HG02870 (cell line): Measurements from ENCODE around the gene TNPO3.
"Not testable (repeated sequence)": the region's sequence is repeated elsewhere in the genome, so short reads cannot be mapped to it uniquely, and the experiment has no call there.

Source experiments
- ATAC-seq: cut with Tn5 transposase; IDR thresholded peaks from one replicate; pipeline ENCODE4 v1.9.1; 2021; ENCODE audit warnings: mild to moderate bottlenecking, moderate library complexity; ENCODE audit not compliant: unreplicated experiment

The TNPO3 gene

DNA sequence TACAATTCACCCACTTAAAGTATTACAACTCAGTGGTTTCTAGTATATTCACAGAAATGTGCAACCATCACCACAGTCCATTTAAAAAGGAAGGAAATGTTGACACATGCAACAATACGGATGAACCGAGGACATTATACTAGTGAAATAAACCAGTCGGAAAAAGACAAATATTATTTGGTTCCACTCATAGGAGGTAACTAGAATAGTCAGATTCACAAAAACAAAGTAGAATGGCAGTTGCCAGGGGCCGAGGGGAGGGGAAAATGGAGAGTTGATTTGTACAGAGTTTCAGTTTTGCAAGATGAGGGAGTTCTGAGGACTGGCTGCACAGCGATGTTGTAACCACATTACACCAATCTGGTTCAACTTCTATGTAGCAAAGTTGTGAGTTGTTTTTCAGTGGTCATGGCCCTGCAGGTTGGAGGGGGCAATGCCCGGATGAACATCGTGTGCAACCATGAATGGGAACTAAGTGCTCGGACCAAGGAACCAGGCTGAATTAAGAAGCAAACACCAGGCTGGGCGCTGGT is 17.6 kb upstream of the TNPO3 start:
- peak; percentile 75 for ATAC-seq

DNA sequence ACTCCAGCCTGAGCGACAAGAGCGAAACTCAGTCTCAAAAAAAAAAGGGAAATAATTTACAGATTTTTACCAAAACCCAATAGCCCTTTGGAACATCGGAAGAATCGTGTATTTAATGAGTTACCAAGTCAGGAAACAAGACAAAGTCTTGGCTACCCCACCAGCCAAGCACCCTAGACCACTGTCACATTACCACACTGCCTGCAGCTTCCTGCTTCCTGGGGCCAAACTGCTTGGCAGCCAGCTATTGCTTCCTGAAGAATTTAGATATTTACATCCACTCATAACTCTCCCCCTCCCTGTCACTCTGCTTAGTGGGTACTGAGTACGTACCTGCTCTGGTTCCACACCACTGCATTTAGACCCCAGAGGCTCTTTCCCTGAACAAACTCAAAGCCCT is 14.1 kb upstream of the TNPO3 start:
- ATAC-seq, result no peak

DNA sequence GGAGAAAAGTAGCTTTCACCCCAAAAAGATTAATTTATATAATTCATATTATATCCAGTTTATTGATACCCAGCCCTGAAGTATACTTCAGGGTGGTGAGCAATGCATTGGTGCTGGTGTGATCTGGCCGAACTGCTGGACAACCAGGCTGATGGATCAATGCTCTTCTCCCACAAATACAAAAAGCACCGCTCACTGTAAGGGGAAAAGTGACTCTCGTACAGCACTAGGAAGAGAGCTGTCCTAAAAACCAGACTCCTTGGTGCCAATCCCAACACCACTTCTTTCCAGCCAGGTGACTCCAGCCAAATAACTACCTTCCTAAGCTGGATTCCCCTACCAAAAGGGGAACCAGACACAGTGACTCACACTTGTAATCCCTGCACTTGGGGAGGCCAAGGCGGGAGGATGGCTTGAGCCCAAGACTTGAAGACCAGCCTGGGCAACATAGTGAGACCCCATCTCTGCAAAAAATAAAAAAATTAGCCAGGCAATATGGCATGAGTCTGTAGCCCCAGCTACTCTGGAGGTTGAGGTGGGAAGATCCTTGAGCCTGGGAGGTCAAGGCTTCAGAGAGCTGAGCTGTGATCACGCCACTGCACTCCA is 13.1 kb upstream of the TNPO3 start:
- no peak for ATAC-seq

DNA sequence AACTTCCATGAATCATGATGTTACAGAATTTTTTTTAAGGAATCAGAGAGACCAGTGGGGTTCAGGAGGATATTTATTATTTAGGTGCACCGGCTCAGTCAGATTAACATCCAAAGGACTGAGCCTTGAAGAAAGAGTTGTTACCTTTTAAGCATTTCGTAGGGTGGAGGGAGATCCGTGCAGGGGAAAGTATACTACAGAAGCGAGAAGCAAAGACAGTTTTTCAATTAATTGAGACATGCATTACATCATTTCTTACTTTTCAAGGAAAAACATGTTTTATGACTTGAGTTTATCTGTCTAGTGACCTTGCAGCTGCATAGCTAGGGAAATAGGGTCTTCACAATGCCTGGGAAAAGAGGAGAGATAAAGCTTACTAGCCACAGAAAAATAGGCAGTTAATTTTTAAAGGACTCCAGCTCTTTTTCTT is 12.2 kb upstream of the TNPO3 start:
- not testable (repeated sequence) for ATAC-seq

DNA sequence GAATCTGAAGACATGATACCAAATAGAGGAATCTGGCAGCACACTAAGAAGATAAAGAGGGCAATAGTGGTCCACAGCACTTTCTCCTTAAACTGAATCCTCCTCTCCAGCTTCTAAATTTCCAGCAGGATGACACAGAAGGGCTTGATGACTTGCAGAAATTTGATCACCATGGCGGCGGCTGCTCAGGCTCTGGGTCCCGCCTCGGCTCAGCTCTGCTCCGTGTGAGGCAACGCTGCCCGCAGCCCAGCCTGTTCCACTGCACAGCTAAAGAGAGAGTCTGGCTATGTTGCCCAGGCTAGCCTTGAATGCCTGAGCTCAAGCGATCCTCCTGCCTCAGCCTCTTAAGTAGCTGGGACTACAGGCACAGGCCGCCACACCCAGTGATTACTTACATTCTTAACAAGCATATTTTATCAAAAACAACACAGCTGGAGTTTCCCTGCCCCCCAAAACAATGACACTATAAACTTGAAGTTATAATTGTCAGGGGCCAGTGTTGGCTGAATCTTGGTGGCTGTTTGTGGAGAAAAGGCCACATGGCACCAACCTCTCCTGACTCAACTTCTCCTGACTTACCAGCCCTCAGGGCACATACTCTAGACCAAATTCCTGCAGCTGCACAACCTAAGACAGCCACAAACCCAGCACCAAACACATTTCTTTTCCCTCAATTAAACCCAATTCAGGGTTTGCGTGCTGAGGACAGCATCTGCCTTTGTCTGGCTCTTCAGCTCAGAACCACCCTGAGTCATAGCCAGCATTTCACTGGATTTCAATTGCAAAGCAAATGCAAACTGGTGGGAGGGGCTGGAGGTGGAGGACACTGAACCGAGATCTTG is 11.6 kb upstream of the TNPO3 start:
- ATAC-seq, result no peak

DNA sequence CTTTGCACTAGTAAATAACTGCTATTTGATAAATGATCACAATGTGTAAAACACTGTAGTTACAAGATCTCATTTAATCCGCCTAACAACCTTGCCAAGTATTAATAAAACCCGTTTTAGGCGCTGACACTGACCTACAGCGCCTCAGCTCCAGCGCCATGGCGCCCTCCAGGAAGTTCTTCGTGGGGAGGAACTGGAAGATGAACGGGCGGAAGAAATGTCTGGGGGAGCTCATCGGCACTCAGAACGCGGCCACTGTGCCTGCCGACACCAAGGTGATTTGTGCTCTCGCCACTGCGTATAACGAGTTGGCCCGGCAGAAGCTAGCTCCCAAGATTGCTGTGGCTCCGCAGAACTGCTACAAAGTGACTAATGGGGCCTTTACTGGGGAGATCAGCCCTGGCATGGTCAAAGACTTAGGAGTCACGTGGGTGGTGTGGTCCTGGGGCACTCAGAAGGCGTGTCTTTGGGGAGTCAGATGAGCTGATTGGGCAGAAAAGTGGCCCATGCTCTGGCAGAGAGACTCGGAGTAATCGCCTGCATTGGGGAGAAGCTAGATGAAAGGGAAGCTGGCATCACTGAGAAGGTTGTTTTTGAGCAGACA is 1.1 kb upstream of the TNPO3 start:
- no peak for ATAC-seq

DNA sequence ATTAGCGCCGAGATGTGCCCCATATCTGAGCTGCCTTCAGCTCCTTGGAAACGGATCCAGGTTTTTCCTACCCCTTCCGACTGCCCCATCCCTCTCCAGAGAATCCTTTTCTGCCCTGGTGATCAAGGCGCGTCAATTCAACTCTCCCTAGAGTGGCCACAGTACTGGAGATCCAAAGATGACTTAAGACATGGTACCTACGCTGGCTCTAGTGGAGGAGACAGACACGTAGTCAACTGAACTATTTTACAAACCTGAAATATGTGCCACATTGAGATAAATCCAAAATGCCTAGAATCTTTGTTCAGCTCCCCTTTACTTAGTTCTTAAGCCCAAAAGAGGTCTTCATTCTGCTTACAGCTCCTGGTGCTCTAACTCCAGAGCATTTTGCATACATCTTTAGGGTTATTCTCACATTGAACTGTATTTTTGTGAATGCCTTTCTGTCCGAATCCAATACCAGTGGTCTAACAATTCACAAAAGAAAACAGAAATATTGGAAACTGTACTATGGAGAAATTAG is 444 bp upstream of the TNPO3 start:
- ATAC-seq, result peak; percentile 20

DNA sequence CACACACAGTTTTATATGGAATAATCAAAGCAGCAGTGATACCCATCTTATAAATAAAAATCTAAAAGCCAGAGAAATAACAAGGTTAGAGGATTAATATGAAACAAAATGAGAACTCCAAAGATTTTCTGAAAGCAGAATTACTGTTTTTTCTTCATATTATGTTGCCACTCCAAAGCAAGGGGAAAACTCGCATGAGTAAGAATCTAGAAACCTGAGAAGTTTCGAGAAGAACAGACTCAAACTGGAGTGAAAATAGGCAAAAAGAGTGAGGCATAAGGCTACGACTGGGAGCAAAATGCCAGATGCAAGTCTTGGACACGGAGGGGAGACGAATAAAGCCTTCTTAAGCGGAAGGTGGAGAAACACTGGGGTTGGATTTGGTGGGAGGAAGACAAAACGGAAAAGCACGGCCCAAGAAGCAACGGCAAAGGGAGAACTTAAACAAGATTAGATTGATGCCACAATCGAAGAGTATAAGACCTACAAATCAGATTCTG is 923 bp downstream of the TNPO3 start:
- ATAC-seq, result no peak

DNA sequence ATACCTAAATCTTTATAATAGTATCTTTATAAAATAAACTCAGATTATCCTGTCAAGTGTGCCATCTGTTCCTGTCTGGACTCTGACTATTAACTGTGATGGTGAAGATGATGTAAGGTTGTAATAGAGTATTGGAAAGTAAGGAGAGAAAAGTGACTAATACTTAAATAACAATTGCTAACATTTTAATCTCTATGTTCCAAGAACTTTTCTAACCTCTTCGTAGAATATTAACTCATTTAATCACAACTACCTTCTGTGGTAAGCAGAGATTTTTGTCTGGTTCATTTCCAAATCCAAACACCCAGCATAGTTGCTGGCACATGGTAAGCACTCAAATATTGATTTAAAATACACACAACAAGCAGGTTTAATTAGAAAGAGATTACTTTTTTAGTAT is 2.5 kb downstream of the TNPO3 start:
- ATAC-seq, result no peak

DNA sequence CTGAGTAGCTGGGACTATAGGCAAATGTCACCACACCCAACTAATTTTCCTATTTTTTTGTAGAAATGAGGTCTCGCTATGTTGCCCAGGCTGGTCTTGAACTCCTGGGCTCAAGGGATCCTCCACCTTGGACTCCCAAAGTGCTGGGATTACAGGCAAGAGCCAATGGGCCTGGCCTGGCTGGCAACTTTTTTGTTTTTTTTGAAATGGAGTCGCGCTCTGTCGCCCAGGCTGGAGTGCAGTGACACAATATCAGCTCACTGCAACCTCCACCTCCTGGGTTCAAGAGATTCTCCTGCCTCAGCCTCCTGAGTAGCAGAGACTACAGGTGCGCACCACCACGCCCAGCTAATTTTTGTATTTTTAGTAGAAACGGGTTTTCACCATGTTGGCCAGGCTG is 3.5 kb downstream of the TNPO3 start:
- ATAC-seq, result not testable (repeated sequence)

DNA sequence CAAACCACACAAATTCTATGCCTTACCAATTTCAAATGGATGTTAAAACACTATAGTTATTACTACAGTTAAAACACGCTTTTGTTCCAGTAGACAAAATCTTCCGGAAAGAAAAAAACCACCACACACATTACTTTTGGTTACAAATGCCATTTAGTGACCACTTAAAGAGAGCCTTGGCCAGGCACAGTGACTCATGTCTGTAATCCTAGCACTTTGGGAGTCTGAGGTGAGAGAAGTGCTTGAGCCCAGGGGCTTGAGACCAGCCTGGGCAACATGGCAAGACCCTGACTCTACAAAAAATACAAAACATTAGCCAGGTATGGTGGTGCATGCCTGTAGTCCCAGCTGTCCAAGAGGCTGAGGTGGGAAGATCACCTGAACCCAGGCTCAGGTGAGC is 7.2 kb downstream of the TNPO3 start:
- no peak for ATAC-seq

DNA sequence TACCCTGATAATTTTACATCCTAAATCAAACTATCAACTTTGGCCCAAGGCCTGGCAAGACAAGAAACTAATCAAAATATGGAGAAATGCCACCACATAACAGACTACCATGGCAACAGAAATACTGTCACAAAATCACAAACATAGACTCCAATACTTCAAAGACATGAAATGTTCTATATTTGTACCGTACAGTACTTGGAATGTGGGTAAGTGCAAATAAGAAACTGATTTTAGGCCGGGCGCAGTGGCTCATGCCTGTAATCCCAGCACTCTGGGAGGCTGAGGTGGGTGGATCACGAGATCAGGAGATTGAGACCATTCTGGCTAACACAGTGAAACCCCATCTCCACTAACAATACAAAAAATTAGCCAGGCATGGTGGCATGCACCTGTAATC is 9.2 kb downstream of the TNPO3 start:
- ATAC-seq, result no peak

DNA sequence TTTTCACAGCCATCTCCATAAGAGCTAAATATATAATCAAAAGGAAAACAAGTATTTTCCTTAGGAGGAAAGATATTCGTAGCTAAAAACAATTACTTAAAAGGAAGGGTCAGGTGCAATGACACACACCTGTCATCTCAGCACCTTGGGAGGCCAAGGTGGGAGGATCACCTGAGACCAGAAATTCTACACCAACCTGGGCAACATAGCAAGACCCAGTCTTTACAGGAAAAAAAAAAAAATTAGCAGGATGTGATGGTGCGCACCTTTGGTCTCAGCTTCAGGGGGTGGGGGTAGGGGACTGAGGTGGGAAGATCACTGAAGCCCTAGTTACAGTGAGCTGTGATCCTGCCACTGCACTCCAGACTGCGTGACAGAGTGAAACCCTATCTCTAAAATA is 11.9 kb downstream of the TNPO3 start:
- ATAC-seq, result no peak

DNA sequence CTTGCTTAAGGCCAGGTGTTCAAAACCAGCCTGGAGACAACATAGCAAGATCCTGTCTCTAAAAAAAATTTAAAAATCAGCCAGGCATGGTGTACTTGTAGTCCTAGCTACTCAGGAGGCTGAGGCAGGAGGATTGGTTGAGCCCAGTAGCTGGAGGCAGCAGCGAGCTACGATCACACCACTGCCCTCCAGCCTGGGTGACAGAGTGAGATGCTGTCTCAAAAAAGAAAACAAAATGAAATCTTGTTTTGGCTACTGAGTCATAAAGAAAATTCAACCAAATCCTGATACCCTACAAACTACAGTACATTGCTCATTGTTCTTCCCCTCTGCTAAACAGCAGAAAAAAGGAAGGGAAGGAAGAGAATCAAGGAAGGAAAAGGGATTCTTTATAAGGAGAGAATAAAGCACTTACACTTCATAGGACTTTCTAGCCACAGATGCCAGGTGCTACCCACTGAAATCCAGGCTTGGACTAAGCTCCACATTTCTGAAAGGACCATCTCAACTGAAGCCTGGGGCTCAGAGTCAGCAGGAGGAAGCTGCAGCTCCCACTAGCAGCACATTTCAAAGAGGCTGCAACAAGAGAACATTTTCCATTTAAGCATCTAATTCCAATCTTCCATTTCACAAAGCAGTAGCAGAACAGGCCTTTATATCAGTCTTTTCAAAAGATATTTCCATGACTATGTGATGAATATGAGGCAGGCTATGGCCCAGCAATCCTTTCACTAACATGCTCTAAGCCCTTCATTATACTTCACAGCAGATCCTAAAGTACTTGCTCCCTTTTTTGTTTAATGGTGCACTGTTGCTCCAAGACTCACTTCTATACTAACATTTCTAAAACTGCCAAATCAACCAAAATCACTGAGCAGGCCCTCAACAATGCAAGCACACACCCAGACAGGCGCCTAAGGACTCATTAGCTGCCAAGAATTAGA is 13.5 kb downstream of the TNPO3 start:
- ATAC-seq, result peak; percentile 52

DNA sequence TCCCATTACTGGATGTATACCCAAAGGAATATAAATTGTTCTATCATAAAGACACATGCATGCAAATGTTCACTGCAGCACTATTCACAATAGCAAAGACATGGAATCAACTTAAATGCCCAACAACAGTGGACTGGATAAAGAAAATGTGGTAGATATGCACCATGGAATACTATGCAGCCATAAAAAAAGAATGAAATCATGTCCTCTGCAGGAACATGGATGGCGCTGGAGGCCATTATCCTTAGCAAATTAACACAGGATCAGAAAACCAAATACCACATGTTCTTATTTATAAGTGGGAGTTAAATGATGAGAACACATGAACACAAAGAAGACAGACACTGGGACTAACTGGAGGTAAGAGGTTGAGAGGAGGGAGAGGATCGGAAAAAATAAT is 16.4 kb downstream of the TNPO3 start:
- not testable (repeated sequence) for ATAC-seq

DNA sequence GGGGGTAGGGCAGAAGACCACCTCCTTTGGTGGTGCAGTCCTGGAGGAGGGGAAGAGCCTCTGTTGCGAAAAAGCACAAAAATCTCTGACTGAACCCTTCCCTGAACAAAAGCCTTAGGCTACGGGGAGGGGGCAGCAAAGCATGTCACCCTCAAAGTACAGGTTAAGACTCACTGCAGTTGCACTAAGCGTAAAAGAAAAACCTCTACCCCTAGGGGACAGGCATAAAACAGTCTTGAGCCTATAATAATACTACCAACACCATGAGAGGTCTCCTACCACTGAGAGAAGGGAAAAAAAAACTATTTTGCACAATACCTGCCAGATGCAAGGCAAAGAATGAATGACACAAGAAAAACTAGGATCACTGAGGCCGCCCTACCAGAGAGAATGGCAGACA is 17.3 kb downstream of the TNPO3 start:
- ATAC-seq, result no peak

DNA sequence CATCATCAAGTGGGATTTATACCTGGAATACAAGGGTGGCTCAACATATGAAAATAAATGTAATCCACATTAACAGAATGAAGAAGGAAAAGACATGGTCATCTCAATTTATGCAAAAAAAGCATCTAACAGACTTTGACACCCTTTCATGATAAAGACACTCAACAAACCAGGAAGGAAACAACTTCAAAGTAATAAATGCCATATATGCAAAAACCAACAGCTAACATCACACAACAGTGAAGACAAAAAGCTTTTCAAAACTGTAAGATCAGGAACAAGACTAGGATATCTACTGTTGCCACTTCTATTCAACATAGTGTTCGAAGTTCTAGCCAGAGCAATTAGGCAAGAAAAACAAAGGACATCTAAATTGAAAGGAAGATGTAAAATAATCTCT is 22.9 kb downstream of the TNPO3 start:
- no peak for ATAC-seq

DNA sequence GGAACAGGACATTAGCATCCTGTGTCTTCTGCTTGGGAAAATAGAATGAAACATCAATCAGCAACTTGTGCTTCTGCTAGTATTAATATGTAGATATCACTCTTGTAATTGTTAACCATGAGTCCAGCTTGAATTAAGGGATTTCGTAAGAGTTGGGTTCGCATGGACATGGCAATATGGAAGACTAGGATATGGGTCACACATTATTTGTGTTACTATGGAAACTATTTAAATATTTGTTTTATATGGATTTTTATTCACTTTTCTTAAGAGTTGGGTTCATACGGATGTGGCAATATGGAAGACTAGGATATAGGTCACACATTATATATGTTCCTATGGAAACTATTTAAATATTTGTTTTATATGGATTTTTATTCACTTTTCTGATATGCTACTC is 24.5 kb downstream of the TNPO3 start:
- ATAC-seq, result no peak

DNA sequence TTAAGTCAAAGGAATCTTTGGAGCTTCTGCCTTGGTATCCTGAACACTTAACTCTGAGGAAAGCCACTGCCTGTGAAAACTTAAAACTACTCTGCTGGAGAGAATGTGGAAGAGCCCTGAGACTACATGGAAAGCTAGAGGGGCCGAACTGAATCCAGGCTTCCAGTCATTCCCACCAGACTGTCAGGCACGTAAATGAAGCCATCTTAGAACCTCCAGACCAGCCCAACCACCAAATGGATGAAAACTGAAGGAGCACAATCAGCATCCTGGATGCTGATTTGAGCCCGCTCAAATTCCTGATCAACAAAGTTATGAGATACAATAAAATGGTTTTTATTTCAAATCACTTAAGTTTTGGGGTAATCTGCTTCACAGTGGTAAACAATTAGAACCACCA is 30.8 kb downstream of the TNPO3 start:
- no peak for ATAC-seq

DNA sequence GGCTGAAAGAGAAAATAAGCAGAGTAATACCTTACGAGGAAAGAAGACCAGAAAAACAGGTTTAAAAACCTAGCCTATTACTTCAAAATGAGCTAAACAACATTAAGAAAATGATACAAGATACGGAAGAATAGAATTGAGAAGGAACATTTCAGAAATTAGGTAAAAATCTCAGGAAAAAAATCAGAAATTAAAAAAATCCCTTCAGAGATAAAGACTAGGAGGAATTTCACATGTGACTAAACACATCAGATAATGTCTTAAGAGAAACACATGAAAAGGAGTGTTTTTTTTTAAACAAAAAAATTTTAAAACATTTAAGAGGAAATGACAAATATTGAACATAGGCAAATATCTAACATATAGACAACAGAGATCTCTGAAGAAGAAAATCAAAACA is 33.3 kb downstream of the TNPO3 start:
- no peak for ATAC-seq
